MM.1S (cell line): ENCODE data around the gene ARHGAP12.

Experiments used
- CTCF ChIP-seq: fragments of 300-600 bp; sonication (generic); IDR thresholded peaks from 2 replicates; pipeline ENCODE4 v1.5.1; 2016; ENCODE audit warnings: antibody characterized with exemption, low read length, mixed read lengths
- EZH2 ChIP-seq: fragments of 300-600 bp; sonication (generic); optimal IDR thresholded peaks from 2 replicates; pipeline ENCODE3; 2017; ENCODE audit warnings: low read depth, mild to moderate bottlenecking, antibody characterized with exemption, low read length, mixed read lengths

DNA sequence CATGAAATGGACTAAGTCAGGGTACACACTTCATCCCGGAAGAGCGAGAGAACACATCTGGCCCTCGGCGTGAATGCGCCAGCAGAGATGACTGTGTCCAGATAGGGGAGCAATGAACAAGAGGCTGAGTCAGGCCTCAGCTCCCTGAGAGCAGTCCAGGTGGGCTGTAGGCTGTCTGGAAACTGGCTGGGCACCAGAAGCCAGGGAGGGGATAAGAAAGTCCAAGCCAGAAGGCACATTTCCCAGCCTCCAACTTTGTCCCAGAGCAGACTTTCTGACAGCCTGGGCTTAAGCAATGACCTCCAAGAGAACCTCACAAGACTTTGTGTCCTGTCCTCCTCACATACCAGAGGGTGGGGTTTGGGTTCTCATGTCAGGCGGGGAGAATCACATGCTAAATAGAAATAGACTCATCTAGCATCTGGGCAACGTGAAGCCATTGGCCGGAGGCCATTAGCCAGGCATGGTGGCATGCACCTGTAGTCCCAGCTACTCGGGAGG is 157.2 kb downstream of the ARHGAP12 start:
- TF ChIP-seq CTCF (no peak), EZH2 (no peak)
